ENCODE measurements around the gene PABPN1.

GRCh38 chr14:23362200-23362599 lies 40.9 kb downstream of the PABPN1 start:
- TF ChIP-seq, protein P1, sequence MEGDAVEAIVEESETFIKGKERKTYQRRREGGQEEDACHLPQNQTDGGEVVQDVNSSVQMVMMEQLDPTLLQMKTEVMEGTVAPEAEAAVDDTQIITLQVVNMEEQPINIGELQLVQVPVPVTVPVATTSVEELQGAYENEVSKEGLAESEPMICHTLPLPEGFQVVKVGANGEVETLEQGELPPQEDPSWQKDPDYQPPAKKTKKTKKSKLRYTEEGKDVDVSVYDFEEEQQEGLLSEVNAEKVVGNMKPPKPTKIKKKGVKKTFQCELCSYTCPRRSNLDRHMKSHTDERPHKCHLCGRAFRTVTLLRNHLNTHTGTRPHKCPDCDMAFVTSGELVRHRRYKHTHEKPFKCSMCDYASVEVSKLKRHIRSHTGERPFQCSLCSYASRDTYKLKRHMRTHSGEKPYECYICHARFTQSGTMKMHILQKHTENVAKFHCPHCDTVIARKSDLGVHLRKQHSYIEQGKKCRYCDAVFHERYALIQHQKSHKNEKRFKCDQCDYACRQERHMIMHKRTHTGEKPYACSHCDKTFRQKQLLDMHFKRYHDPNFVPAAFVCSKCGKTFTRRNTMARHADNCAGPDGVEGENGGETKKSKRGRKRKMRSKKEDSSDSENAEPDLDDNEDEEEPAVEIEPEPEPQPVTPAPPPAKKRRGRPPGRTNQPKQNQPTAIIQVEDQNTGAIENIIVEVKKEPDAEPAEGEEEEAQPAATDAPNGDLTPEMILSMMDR (IDR thresholded peaks at IDR 0.05; ENCODE audit: low read length) = no peak
- no peak for TF ChIP-seq EZH2 (IDR thresholded peaks at IDR 0.05; ENCODE audit: borderline replicate concordance, low read length)

All from OCI-LY1 (cell line).